Fibroblast of skin of back (primary cell): ENCODE measurements around the gene ZNF727. TPM values are rescaled to one million over a fixed set of nuclear protein-coding genes. Genes with fewer than 3 reads are reported as not detected.
"Not testable (repeated sequence)": the region's sequence is repeated elsewhere in the genome, so short reads cannot be mapped to it uniquely, and the experiment has no call there.

Experiments
- DNase-seq: peaks from one replicate; pipeline ENCODE4 v3.0.0-alpha.2; 2013
- polyA plus RNA-seq, 2 experiments: library from polyadenylated mRNA; unstranded; fragments of 120-200 nt; gene quantifications; one replicate each; pipeline ENCODE4 v1.2.1, GENCODE V29; 2013; ENCODE audit not compliant: insufficient read length in 2 of 2

ZNF727 gene
- polyA plus RNA-seq (2013, experiment 1 of 2; ENCODE audit: insufficient read length), result not detected
- not detected for polyA plus RNA-seq (2013, experiment 2 of 2; ENCODE audit: insufficient read length)

GRCh38 chr7:64045301-64046040 lies at the start of gene ZNF727:
ZNF727 (plus strand) TSS chr7:64045434; CDS start chr7:64045622, 188 bp downstream.
- no peak for DNase-seq

GRCh38 chr7:63998549-63998948 lies 46.7 kb upstream of the ZNF727 start, which contains the start of gene ZNF722:
ZNF722 (plus strand) TSS chr7:63998849; CDS start chr7:63998962, 113 bp downstream.
- no peak for DNase-seq

- not testable (repeated sequence) for DNase-seq
Measured at GRCh38 chr7:64015496-64015895, 29.7 kb upstream of the ZNF727 start.

GRCh38 chr7:64035388-64035787 lies 9.8 kb upstream of the ZNF727 start:
- DNase-seq, result no peak

- no peak for DNase-seq
Measured at GRCh38 chr7:64037095-64037494, 8.1 kb upstream of the ZNF727 start.

- no peak for DNase-seq
Measured at GRCh38 chr7:64046041-64046389, 781 bp downstream of the ZNF727 start.

- DNase-seq, result not testable (repeated sequence)
Measured at GRCh38 chr7:64077837-64078698, 32.8 kb downstream of the ZNF727 start.

GRCh38 chr7:64078699-64078994 lies 33.4 kb downstream of the ZNF727 start:
- DNase-seq, result no peak

GRCh38 chr7:64087501-64087900 lies 42.3 kb downstream of the ZNF727 start:
- DNase-seq, result no peak

- DNase-seq, result not testable (repeated sequence)
Measured at GRCh38 chr7:64088863-64089262, 43.6 kb downstream of the ZNF727 start.
